Immature natural killer cell (primary cell): ENCODE results near the gene RCOR3. TPM values are rescaled to one million over a fixed set of nuclear protein-coding genes. Genes with fewer than 3 reads are reported as not detected.
A peak's percentile ranks its signal among the peaks of the same experiment; 100 is the strongest.
"Not testable (repeated sequence)": the region's sequence is repeated elsewhere in the genome, so short reads cannot be mapped to it uniquely, and the experiment has no call there.

Experiments used
- DNase-seq, 3 donors: peaks; one replicate each; pipeline ENCODE4 v3.0.0; 2022; ENCODE audit warnings: mixed read lengths in 1 of 3
- H3K27ac Mint-ChIP-seq, 6 donors: one replicate each; pipeline ENCODE4 v1.8.0; 2020; ENCODE audit warnings: mixed read lengths in 6 of 6, mild to moderate bottlenecking in 5 of 6, inconsistent platforms in 4 of 6, moderate library complexity in 3 of 6
- H3K27me3 Mint-ChIP-seq, 3 donors: one replicate each; pipeline ENCODE4 v1.8.0; 2020 to 2021; ENCODE audit warnings: low read depth in 3 of 3, mild to moderate bottlenecking in 3 of 3, mixed read lengths in 3 of 3, moderate library complexity in 3 of 3, inconsistent platforms in 1 of 3
- H3K36me3 Mint-ChIP-seq, 3 donors: one replicate each; pipeline ENCODE4 v1.8.0; 2020; ENCODE audit warnings: mixed read lengths in 3 of 3, inconsistent platforms in 2 of 3, mild to moderate bottlenecking in 2 of 3
- H3K4me1 Mint-ChIP-seq, 2 donors: one replicate each; pipeline ENCODE4 v1.8.0; 2020; ENCODE audit warnings: inconsistent platforms in 2 of 2, mild to moderate bottlenecking in 2 of 2, mixed read lengths in 2 of 2, moderate library complexity in 1 of 2
- H3K4me3 Mint-ChIP-seq, 5 donors: one replicate each; pipeline ENCODE4 v1.8.0; 2020; ENCODE audit warnings: mild to moderate bottlenecking in 5 of 5, mixed read lengths in 5 of 5, inconsistent platforms in 3 of 5, moderate library complexity in 3 of 5
- H3K9me3 Mint-ChIP-seq, 6 donors: one replicate each; pipeline ENCODE4 v1.8.0; 2020; ENCODE audit warnings: mild to moderate bottlenecking in 6 of 6, mixed read lengths in 6 of 6, inconsistent platforms in 4 of 6, moderate library complexity in 3 of 6
- polyA plus RNA-seq, 3 donors: library from polyadenylated mRNA; unstranded; fragments of 300-500 nt; fragmentation: Illumina TruSeq; gene quantifications; one replicate each; pipeline ENCODE4 v1.2.3, GENCODE V29; 2021

RCOR3 gene
- polyA plus RNA-seq, 3 donors from 2014 or later, result 11.7 to 33.3 (median 16.4) TPM

GRCh38 chr1:211280910-211281309 lies 21.7 kb downstream of the RCOR3 start:
- no peak overlapping the region for H3K4me3 Mint-ChIP-seq
- H3K36me3 Mint-ChIP-seq, result peaks cover 4 to 13% (median 5%) of the 10 kb centered on the region in 3 donors
- no peak overlapping the region for H3K27ac Mint-ChIP-seq
- H3K9me3 Mint-ChIP-seq, result no peaks in the 10 kb centered on the region
- H3K4me1 Mint-ChIP-seq, result peaks cover 0 to 25% of the 10 kb centered on the region in 2 donors
- DNase-seq, result no peak
- peaks cover 0 to 1% (median 0%) of the 10 kb centered on the region in 3 donors for H3K27me3 Mint-ChIP-seq

GRCh38 chr1:211281320-211282022 lies 22.3 kb downstream of the RCOR3 start:
- H3K9me3 Mint-ChIP-seq, result no peaks in the 10 kb centered on the region
- H3K27ac Mint-ChIP-seq, result no peak overlapping the region
- peaks cover 0 to 1% (median 0%) of the 10 kb centered on the region in 3 donors for H3K27me3 Mint-ChIP-seq
- DNase-seq, result no peak
- H3K4me1 Mint-ChIP-seq, result peaks cover 0 to 25% of the 10 kb centered on the region in 2 donors
- H3K4me3 Mint-ChIP-seq, result no peak overlapping the region
- H3K36me3 Mint-ChIP-seq, result peaks cover 4 to 13% (median 5%) of the 10 kb centered on the region in 3 donors

- H3K4me1 Mint-ChIP-seq, result peaks cover 0 to 25% of the 10 kb centered on the region in 2 donors
- H3K9me3 Mint-ChIP-seq, result no peaks in the 10 kb centered on the region
- no peak for DNase-seq
- no peak overlapping the region for H3K4me3 Mint-ChIP-seq
- H3K27me3 Mint-ChIP-seq, result peaks cover 0 to 1% (median 0%) of the 10 kb centered on the region in 3 donors
- peaks cover 4 to 17% (median 5%) of the 10 kb centered on the region in 3 donors for H3K36me3 Mint-ChIP-seq
- H3K27ac Mint-ChIP-seq, result no peak overlapping the region
These were observed 22.8 kb downstream of the RCOR3 start for GRCh38 chr1:211282023-211282373.

GRCh38 chr1:211285196-211285595 lies 26.0 kb downstream of the RCOR3 start:
- H3K9me3 Mint-ChIP-seq, result no peaks in the 10 kb centered on the region
- H3K4me1 Mint-ChIP-seq, result peaks cover 0 to 16% of the 10 kb centered on the region in 2 donors
- no peak for DNase-seq
- H3K4me3 Mint-ChIP-seq, result no peak overlapping the region
- H3K36me3 Mint-ChIP-seq, result peaks cover 8 to 22% (median 13%) of the 10 kb centered on the region in 3 donors
- no peak overlapping the region for H3K27ac Mint-ChIP-seq
- peaks cover 0 to 1% (median 0%) of the 10 kb centered on the region in 3 donors for H3K27me3 Mint-ChIP-seq

GRCh38 chr1:211287218-211287617 lies 28.1 kb downstream of the RCOR3 start:
- no peak for DNase-seq
- peaks cover 16 to 38% (median 19%) of the 10 kb centered on the region in 3 donors for H3K36me3 Mint-ChIP-seq

GRCh38 chr1:211292411-211292810 lies 33.2 kb downstream of the RCOR3 start:
- H3K27me3 Mint-ChIP-seq, result no peaks in the 10 kb centered on the region
- no peaks in the 10 kb centered on the region for H3K9me3 Mint-ChIP-seq

More at GRCh38 chr1:211287218-211287617, 28.1 kb downstream of the RCOR3 start:
- H3K4me1 Mint-ChIP-seq, result peaks cover 0 to 22% of the 10 kb centered on the region in 2 donors
- peaks cover 0 to 1% (median 0%) of the 10 kb centered on the region in 3 donors for H3K27me3 Mint-ChIP-seq
- no peaks in the 10 kb centered on the region for H3K9me3 Mint-ChIP-seq
- no peak overlapping the region for H3K4me3 Mint-ChIP-seq
- H3K27ac Mint-ChIP-seq, result no peak overlapping the region

GRCh38 chr1:211296396-211296795 lies 37.2 kb downstream of the RCOR3 start:
- H3K9me3 Mint-ChIP-seq, result no peaks in the 10 kb centered on the region
- no peaks in the 10 kb centered on the region for H3K27me3 Mint-ChIP-seq
- no peak overlapping the region for H3K4me3 Mint-ChIP-seq
- peak overlapping the region in 2 of 6 donors; percentile 7 to 30 for H3K27ac Mint-ChIP-seq
- H3K4me1 Mint-ChIP-seq, result peaks cover 3 to 17% of the 10 kb centered on the region in 2 donors
- H3K36me3 Mint-ChIP-seq, result peaks cover 24 to 55% (median 30%) of the 10 kb centered on the region in 3 donors
- no peak for DNase-seq

More at GRCh38 chr1:211292411-211292810, 33.2 kb downstream of the RCOR3 start:
- Mint-ChIP-seq H3K36me3 (peaks cover 24 to 54% (median 26%) of the 10 kb centered on the region in 3 donors), H3K27ac (peak overlapping the region in 1 of 6 donors; percentile 77), H3K4me1 (peaks cover 3 to 14% of the 10 kb centered on the region in 2 donors), H3K4me3 (no peak overlapping the region)
- no peak for DNase-seq

GRCh38 chr1:211305044-211305443 lies 45.9 kb downstream of the RCOR3 start:
- H3K9me3 Mint-ChIP-seq, result no peaks in the 10 kb centered on the region
- peaks cover 11 to 30% (median 14%) of the 10 kb centered on the region in 3 donors for H3K36me3 Mint-ChIP-seq
- no peak overlapping the region for H3K4me3 Mint-ChIP-seq
- H3K27ac Mint-ChIP-seq, result peak overlapping the region in 4 of 6 donors; percentile 4 to 16 (median 6)
- H3K27me3 Mint-ChIP-seq, result no peaks in the 10 kb centered on the region
- no peak for DNase-seq
- H3K4me1 Mint-ChIP-seq, result peaks cover 2 to 7% of the 10 kb centered on the region in 2 donors

- Mint-ChIP-seq H3K27me3 (no peaks in the 10 kb centered on the region), H3K27ac (no peak overlapping the region), H3K36me3 (peaks cover 0 to 18% (median 10%) of the 10 kb centered on the region in 3 donors), H3K4me1 (peaks cover 0 to 4% of the 10 kb centered on the region in 2 donors), H3K4me3 (no peak overlapping the region), H3K9me3 (no peaks in the 10 kb centered on the region)
- no peak for DNase-seq
These were observed 50.5 kb downstream of the RCOR3 start for GRCh38 chr1:211309617-211310016.

GRCh38 chr1:211313392-211313791 lies 54.2 kb downstream of the RCOR3 start:
- Mint-ChIP-seq H3K27me3 (no peaks in the 10 kb centered on the region), H3K4me1 (peaks cover 0 to 2% of the 10 kb centered on the region in 2 donors), H3K36me3 (peaks cover 0 to 18% (median 10%) of the 10 kb centered on the region in 3 donors), H3K27ac (peak overlapping the region in 1 of 6 donors; percentile 15), H3K9me3 (no peaks in the 10 kb centered on the region), H3K4me3 (no peak overlapping the region)
- no peak for DNase-seq

- Mint-ChIP-seq H3K4me3 (no peak overlapping the region), H3K4me1 (peaks cover 0 to 6% of the 10 kb centered on the region in 2 donors), H3K36me3 (peaks cover 0 to 4% (median 0%) of the 10 kb centered on the region in 3 donors), H3K9me3 (no peaks in the 10 kb centered on the region), H3K27me3 (no peaks in the 10 kb centered on the region), H3K27ac (peak overlapping the region in 1 of 6 donors; percentile 24)
- DNase-seq, result no peak
These were observed 59.6 kb downstream of the RCOR3 start for GRCh38 chr1:211318576-211319280.

- Mint-ChIP-seq H3K4me1 (peaks cover 0 to 13% of the 10 kb centered on the region in 2 donors), H3K9me3 (no peaks in the 10 kb centered on the region), H3K36me3 (peaks cover 0 to 2% (median 0%) of the 10 kb centered on the region in 3 donors), H3K27me3 (no peaks in the 10 kb centered on the region), H3K27ac (no peak overlapping the region), H3K4me3 (no peak overlapping the region)
- no peak for DNase-seq
These were observed 60.7 kb downstream of the RCOR3 start for GRCh38 chr1:211319892-211320291.

- Mint-ChIP-seq H3K27ac (no peak overlapping the region), H3K4me3 (no peak overlapping the region), H3K27me3 (peaks cover 0 to 4% (median 0%) of the 10 kb centered on the region in 3 donors), H3K9me3 (no peaks in the 10 kb centered on the region), H3K36me3 (no peaks in the 10 kb centered on the region), H3K4me1 (peaks cover 8 to 23% of the 10 kb centered on the region in 2 donors)
- no peak for DNase-seq
These were observed 61.8 kb downstream of the RCOR3 start for GRCh38 chr1:211320980-211321379.

GRCh38 chr1:211321646-211322045 lies 62.5 kb downstream of the RCOR3 start:
- H3K27ac Mint-ChIP-seq, H3K36me3 Mint-ChIP-seq, H3K9me3 Mint-ChIP-seq, H3K4me3 Mint-ChIP-seq, DNase-seq, H3K27me3 Mint-ChIP-seq: not testable (repeated sequence)
- peaks cover 13 to 29% of the 10 kb centered on the region in 2 donors for H3K4me1 Mint-ChIP-seq
